ENCODE measurements around the gene ZFAND6. TPM values are rescaled to one million over a fixed set of nuclear protein-coding genes. Genes with fewer than 3 reads are reported as not detected.

The ZFAND6 gene
- total RNA-seq, 1 experiment from 2014 or later, result 145 TPM

Small RNAs within 50 kb of the gene (small RNA-seq; reads per million reads assigned to genes)
- 0 reads per million in 2 experiments for gene RF00017

Other genes with a start within 250 kb of the ZFAND6 start
- 76.4 and 89.9 TPM in 2 replicates for gene MTHFS, start 162.7 kb upstream of the ZFAND6 start, total RNA-seq (2014; rRNA removed; shearing (Covaris generic))
- gene BCL2A1, start 88.5 kb upstream of the ZFAND6 start, total RNA-seq (2014; rRNA removed; shearing (Covaris generic)), result 102 and 105 TPM in 2 replicates
- 59.0 and 60.7 TPM in 2 replicates for gene FAH, start 93.3 kb downstream of the ZFAND6 start, total RNA-seq (2014; rRNA removed; shearing (Covaris generic))
- 1.9 and 2.5 TPM in 2 replicates for gene CTXND1, start 192.5 kb downstream of the ZFAND6 start, total RNA-seq (2014; rRNA removed; shearing (Covaris generic))